CD4-positive, alpha-beta T cell (primary cell): ENCODE data around the gene KLHDC4. TPM values are rescaled to one million over a fixed set of nuclear protein-coding genes. Genes with fewer than 3 reads are reported as not detected.

ENCODE experiments used
- ATAC-seq: fragments of 200-7000 bp; cut with Tn5 transposase; one replicate; pipeline ENCODE4 v1.10.0; 2022; ENCODE audit warnings: mild to moderate bottlenecking; ENCODE audit not compliant: poor library complexity
- CTCF ChIA-PET: fragments of 350-600 bp; sonication (Branson Sonifier 250); formaldehyde crosslinking; loops from one replicate; lab custom pipeline; 2021; ENCODE audit warnings: antibody characterized with exemption, inconsistent platforms; lab: Charles Lee
- POLR2A ChIA-PET: fragments of 350-600 bp; sonication (Branson Sonifier 250); formaldehyde crosslinking; loops from one replicate; lab custom pipeline; 2021; ENCODE audit warnings: antibody characterized with exemption, inconsistent platforms; lab: Charles Lee
- DNase-seq, 14 experiments: peaks; one replicate each; pipeline ENCODE4 v3.0.0-alpha.2; 2013 to 2020; ENCODE audit warnings: mixed read lengths in 2 of 14
- H3K27ac ChIP-seq, 2 donors: one replicate each; pipeline versions ENCODE4 v1.5.1 to v1.7.0; 2013; ENCODE audit warnings: low read length in 2 of 2, low read depth in 1 of 2, mild to moderate bottlenecking in 1 of 2
- H3K27me3 ChIP-seq, 2 experiments: 1 replicate in 1 of 2; 2 replicates in 1 of 2; pipeline versions ENCODE4 v1.6.1 to v1.7.0; 2013; ENCODE audit warnings: low read length in 2 of 2, control low read depth in 1 of 2, mild to moderate bottlenecking in 1 of 2, moderate library complexity in 1 of 2; ENCODE audit not compliant: insufficient read depth in 2 of 2, control insufficient read depth in 1 of 2
- H3K36me3 ChIP-seq: one replicate; pipeline ENCODE4 v1.6.1; 2013; ENCODE audit warnings: low read length, control low read depth; ENCODE audit not compliant: insufficient read depth
- H3K4me1 ChIP-seq: one replicate; pipeline ENCODE4 v1.6.1; 2013; ENCODE audit warnings: low read length, control low read depth; ENCODE audit not compliant: insufficient read depth
- H3K4me3 ChIP-seq: one replicate; pipeline ENCODE4 v1.5.1; 2013; ENCODE audit warnings: mild to moderate bottlenecking, low read length, moderate library complexity
- H3K9me3 ChIP-seq, 2 experiments: 1 replicate in 1 of 2; 2 replicates in 1 of 2; pipeline versions ENCODE4 v1.6.1 to v1.7.0; 2013; ENCODE audit warnings: low read length in 2 of 2, mild to moderate bottlenecking in 2 of 2, control low read depth in 1 of 2, moderate library complexity in 1 of 2; ENCODE audit not compliant: control insufficient read depth in 1 of 2, insufficient read depth in 1 of 2
- H3K27ac Mint-ChIP-seq: one replicate; pipeline ENCODE4 v1.8.0; 2020; ENCODE audit warnings: mixed read lengths
- H3K27me3 Mint-ChIP-seq: one replicate; pipeline ENCODE4 v1.8.0; 2021; ENCODE audit warnings: mixed read lengths
- H3K36me3 Mint-ChIP-seq: one replicate; pipeline ENCODE4 v1.8.0; 2021; ENCODE audit warnings: low read depth, mixed read lengths
- H3K4me1 Mint-ChIP-seq: one replicate; pipeline ENCODE4 v1.8.0; 2021; ENCODE audit warnings: low read depth, mixed read lengths
- H3K4me3 Mint-ChIP-seq: one replicate; pipeline ENCODE4 v1.8.0; 2020; ENCODE audit warnings: mild to moderate bottlenecking, mixed read lengths
- H3K9me3 Mint-ChIP-seq: one replicate; pipeline ENCODE4 v1.8.0; 2020; ENCODE audit warnings: mixed read lengths
- intact Hi-C, 2 experiments: fragments of 100-400 bp; cut with DNase I in 1 of 2; cut with micrococcal nuclease in 1 of 2; formaldehyde crosslinking; loops; one replicate each; pipeline versions ENCODE4 v1.15.1 to v1.9.0; 2023 to 2025; cut with DNase I, micrococcal nuclease
- total RNA-seq, 174 experiments: library from RNA in 2 of 174; stranded (reverse) in 2 of 174; gene quantifications; one replicate each; pipeline ENCODE4 v1.2.3 and lab custom pipeline; 2021 to 2026
- TF ChIP-seq, protein P1 (sequence below): fragments of 200-600 bp; IDR thresholded peaks from one replicate; pipeline ENCODE4 v1.8.0; 2022; ENCODE audit warnings: antibody characterized with exemption, mild to moderate bottlenecking

KLHDC4 gene
- total RNA-seq, 2 experiments from 2014 or later: 41.4 to 43.0 TPM

DNA sequence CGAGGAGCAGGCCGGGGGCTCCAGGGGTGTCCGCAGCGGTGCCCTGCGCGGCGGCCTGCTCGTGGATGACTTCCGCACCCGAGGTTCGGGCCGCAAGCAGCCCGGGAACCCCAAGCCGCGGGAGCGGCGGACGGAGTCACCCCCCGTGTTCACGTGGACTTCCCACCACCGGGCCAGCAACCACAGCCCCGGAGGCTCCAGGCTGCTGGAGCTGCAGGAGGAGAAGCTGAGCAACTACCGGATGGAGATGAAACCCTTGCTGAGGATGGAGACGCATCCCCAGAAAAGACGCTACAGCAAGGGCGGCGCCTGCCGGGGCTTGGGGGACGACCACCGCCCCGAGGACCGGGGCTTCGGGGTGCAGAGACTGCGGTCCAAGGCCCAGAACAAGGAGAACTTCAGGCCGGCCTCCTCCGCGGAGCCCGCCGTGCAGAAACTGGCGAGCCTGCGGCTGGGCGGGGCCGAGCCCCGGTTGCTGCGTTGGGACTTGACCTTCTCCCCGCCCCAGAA, 75.8 kb downstream of the KLHDC4 start:
- H3K4me3 Mint-ChIP-seq: no peak overlapping the region
- DNase-seq: no peak
- TF ChIP-seq, protein P1, sequence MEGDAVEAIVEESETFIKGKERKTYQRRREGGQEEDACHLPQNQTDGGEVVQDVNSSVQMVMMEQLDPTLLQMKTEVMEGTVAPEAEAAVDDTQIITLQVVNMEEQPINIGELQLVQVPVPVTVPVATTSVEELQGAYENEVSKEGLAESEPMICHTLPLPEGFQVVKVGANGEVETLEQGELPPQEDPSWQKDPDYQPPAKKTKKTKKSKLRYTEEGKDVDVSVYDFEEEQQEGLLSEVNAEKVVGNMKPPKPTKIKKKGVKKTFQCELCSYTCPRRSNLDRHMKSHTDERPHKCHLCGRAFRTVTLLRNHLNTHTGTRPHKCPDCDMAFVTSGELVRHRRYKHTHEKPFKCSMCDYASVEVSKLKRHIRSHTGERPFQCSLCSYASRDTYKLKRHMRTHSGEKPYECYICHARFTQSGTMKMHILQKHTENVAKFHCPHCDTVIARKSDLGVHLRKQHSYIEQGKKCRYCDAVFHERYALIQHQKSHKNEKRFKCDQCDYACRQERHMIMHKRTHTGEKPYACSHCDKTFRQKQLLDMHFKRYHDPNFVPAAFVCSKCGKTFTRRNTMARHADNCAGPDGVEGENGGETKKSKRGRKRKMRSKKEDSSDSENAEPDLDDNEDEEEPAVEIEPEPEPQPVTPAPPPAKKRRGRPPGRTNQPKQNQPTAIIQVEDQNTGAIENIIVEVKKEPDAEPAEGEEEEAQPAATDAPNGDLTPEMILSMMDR: no peak
- no peak overlapping the region for H3K27ac ChIP-seq
- H3K27ac Mint-ChIP-seq: no peak overlapping the region
- no peaks in the 10 kb centered on the region for H3K27me3 Mint-ChIP-seq
- H3K27me3 ChIP-seq: no peaks in the 10 kb centered on the region
- no peaks in the 10 kb centered on the region for H3K4me1 Mint-ChIP-seq
- H3K36me3 ChIP-seq: no peaks in the 10 kb centered on the region
- H3K9me3 Mint-ChIP-seq: no peaks in the 10 kb centered on the region
- ChIA-PET POLR2A (no interaction called here), CTCF (no interaction called here)
- H3K36me3 Mint-ChIP-seq: no peaks in the 10 kb centered on the region
- intact Hi-C loops: no loop called here
- H3K4me1 ChIP-seq: no peaks in the 10 kb centered on the region
- ATAC-seq: no peak
- peaks cover 0 to 4% of the 10 kb centered on the region in 2 experiments for H3K9me3 ChIP-seq
- no peak overlapping the region for H3K4me3 ChIP-seq

DNA sequence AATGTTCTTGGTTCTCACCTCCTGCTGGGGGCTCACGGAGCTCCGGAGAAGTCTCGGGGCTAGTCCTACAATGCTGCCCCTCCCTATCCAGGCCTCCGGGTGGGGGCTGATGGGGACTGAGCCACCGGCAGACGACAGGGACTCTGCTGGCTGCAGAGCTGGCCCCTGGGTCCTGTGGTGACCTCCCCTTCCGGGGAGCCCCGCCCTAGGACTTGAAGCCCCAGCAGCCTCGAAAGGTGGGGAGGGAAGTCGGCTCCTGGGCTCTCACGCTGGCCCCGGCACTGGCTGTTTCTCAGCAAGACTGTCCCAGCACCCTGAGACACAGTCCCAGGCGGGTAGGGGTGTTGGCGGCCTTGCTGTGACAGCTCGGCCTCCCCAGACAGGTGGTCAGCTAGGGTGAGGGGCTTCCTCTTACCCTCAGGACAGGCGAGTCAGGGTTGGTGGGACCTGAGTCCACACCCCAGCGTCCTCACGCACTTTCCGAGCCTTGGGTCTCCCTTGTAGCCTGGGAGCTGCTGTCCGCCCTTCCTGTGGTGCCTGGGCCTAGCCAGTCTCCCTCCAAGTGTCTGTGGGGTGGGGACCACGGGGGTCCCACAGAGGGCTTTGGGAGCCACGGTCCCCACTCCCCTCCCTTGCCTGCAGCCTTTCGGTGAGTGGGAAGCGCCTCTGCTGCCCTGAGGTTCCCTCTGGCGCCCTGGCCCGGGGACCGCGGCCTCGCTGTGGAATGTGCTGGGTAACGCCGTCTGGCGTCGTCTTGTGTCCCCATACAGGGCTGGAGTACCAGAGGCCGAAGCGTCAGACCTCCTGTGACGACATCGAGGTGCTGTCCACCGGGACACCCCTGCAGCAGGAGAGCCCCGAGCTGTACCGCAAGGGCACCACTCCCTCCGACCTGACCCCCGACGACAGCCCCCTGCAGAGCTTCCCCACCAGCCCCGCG, 76.6 kb downstream of the KLHDC4 start:
- Histone ChIP-seq H3K27me3 (no peaks in the 10 kb centered on the region), H3K36me3 (no peaks in the 10 kb centered on the region), H3K27ac (no peak overlapping the region), H3K4me1 (no peaks in the 10 kb centered on the region), H3K9me3 (peaks cover 0 to 4% of the 10 kb centered on the region in 2 experiments), H3K4me3 (no peak overlapping the region)
- H3K27ac Mint-ChIP-seq: no peak overlapping the region
- no peaks in the 10 kb centered on the region for H3K36me3 Mint-ChIP-seq
- intact Hi-C loops: no loop called here
- CTCF ChIA-PET: no interaction called here
- ATAC-seq (no peak), DNase-seq (no peak)
- H3K9me3 Mint-ChIP-seq: no peaks in the 10 kb centered on the region
- POLR2A ChIA-PET: no interaction called here
- H3K4me1 Mint-ChIP-seq: no peaks in the 10 kb centered on the region
- H3K27me3 Mint-ChIP-seq: no peaks in the 10 kb centered on the region
- TF ChIP-seq, protein P1: no peak
- no peak overlapping the region for H3K4me3 Mint-ChIP-seq

DNA sequence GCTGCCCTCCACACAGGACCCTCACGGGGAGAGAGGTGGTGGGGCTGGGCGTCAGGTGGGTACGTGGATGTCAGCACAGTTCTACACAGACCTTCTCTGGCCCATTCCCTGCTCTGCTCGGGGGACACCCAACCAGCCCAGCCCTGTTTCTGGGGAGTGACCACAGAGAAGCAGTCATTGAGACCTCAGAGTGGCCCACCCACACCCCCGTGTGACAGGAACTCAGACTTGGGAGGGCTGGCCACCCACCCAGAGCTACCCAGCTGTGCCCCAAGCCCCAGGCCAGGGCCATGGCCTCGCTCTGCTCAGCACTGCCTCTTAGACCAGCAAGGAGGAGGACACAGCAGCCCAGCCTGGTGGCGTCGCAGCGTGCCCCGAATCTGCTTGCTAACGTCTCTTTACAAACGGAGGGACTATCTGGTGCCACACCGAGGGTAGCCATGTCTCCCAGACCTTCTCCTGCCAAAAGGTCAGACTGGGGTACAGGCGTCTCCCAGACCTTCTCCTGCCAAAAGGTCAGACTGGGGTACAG, 77.7 kb downstream of the KLHDC4 start:
- intact Hi-C loops: no loop called here
- no peak for DNase-seq
- no peak overlapping the region for H3K27ac ChIP-seq
- CTCF ChIA-PET: no interaction called here
- TF ChIP-seq, protein P1: no peak
- H3K36me3 ChIP-seq: no peaks in the 10 kb centered on the region
- Mint-ChIP-seq H3K27ac (no peak overlapping the region), H3K27me3 (no peaks in the 10 kb centered on the region), H3K36me3 (no peaks in the 10 kb centered on the region), H3K4me1 (no peaks in the 10 kb centered on the region), H3K4me3 (no peak overlapping the region), H3K9me3 (no peaks in the 10 kb centered on the region)
- ATAC-seq: no peak
- H3K27me3 ChIP-seq: no peaks in the 10 kb centered on the region
- H3K4me3 ChIP-seq: no peak overlapping the region
- H3K9me3 ChIP-seq: peaks cover 0 to 4% of the 10 kb centered on the region in 2 experiments
- H3K4me1 ChIP-seq: no peaks in the 10 kb centered on the region
- POLR2A ChIA-PET: no interaction called here
